HG03060 (cell line): ENCODE measurements around the gene CNOT4.

Source experiments
- ATAC-seq: cut with Tn5 transposase; IDR thresholded peaks from one replicate; pipeline ENCODE4 v1.9.1; 2021; ENCODE audit warnings: low read depth, moderate number of reproducible peaks; ENCODE audit not compliant: unreplicated experiment

Gene CNOT4

DNA sequence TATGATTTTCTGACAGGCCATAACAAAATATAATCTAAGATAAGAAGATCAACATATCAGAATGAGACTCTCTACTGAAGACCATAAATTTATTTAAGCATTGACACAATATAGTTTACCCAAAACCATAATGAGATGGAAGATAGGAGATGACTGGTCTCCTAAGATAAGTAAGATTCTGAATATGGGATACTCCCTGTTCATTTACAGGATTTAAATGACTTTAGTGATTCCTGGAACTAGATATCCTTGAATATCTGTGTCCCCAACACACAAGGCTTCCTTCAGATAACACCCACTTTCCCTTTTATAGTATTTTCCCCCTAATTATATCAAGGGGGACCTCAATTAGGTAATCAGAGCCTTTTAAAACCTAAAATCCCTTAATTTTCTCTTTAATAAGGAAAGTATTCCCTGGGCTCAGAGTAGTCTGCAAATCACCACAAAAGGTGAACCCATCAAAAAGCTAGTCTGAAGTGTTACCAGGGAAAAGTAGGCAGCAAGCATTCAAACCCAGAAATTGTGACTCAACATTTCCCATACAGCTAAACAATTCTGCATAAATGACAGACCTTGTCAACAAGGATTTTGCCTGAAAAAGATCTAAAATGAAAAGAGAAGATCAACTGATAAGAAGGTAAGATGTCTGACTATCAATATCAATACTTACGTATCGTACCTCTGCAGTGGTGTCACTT is 99.9 kb downstream of the CNOT4 start:
- no peak for ATAC-seq

DNA sequence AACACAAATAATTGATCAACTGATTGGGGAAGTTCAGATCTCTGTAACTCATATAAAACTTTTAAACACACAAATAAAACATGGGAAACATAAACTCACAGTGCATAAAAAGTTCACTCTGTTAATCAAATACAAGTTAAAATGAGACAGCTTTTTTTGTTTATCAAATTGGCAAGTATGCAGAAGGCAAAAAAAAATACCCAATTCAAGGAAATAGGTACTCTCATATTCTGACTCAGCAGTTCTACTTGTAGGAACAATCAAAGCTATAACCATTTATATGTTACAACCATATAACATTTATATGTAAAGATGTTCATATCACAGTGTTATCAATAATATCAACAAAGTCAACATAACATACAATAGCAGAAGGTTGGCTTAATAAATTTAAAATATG is 102.0 kb downstream of the CNOT4 start:
- ATAC-seq: no peak

DNA sequence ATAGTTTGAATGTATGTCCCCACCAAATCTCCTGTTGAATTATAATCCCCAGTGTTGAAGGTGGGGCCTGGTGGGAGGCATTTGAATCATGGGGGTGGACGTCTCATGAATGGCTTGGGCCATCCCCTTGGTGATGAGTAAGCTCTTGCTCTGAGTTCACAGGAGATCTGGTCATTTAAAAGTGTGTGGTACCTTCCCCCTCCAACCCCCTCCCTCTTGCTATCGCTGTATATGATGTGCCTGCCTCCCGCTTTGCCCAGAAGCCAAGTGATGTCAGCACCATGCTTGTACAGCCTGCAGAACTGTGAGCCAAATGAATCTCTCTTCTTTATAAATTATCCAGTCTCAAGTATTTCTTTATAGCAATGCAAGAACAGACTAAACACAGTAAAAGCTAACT is 103.0 kb downstream of the CNOT4 start:
- ATAC-seq: no peak

DNA sequence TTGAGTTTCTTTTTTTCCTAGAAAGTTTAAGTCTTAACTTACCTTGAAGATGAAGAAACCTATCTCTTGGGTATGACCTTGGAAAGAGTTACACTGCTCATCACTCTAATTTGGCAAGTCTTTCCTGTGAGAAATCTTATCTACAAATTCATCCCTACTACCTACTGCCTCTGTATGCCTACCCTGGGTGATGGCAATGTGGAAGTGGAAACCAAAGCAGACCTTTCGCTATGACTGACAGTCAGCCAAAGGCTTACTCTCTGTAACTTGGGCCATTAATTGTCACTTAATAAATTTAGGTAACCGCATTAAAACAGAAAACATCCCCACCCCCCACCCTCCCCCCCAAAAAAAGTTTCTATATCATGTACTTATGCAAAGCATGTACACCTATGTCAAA is 103.9 kb downstream of the CNOT4 start:
- ATAC-seq: no peak

DNA sequence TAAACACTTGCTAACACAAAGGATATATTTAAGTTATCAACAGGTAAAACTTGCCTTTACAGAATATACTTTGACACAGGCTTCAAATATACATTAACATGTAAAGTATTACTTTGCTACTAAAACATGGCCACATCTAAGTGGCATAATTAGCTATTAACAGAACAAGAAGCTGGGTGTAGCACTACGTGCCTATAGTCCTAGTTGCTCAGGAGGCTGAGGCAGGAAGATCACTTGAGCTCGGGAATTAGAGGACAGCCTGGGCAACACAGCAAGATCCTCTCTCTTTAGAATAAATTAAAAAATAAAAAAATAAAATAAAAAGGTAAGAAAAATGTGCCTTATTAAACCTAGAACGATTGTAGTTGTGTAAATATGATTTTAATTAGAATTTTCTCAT is 106.6 kb downstream of the CNOT4 start:
- ATAC-seq: no peak

- ATAC-seq: no peak
These were observed 112.2 kb downstream of the CNOT4 start for GRCh38 chr7:135397689-135398088.

- no peak for ATAC-seq
These were observed 117.2 kb downstream of the CNOT4 start for GRCh38 chr7:135392701-135393100.

GRCh38 chr7:135391514-135391913 is 118.4 kb downstream of the CNOT4 start:
- no peak for ATAC-seq

GRCh38 chr7:135390829-135391228 is 119.1 kb downstream of the CNOT4 start:
- no peak for ATAC-seq

DNA sequence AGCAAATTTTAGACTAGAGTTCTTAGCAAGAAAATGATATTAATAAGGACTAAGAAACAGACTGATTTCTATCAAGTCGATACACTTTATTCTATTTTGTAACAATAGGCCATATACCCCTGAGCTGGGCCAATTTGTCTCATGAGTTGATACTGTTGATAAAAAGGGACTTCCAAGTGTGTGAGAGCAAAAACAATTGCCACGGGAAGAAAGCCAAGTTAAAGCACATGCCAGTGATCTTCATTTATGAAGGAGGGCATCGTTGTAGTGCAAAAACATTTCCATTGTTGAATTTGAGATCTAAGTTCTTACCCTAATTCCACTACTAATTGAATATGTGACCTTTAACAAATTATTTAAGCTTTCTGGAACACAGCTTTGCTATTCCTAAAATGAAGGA is 119.9 kb downstream of the CNOT4 start:
- ATAC-seq: no peak

GRCh38 chr7:135388616-135389015 is 121.3 kb downstream of the CNOT4 start:
- no peak for ATAC-seq

DNA sequence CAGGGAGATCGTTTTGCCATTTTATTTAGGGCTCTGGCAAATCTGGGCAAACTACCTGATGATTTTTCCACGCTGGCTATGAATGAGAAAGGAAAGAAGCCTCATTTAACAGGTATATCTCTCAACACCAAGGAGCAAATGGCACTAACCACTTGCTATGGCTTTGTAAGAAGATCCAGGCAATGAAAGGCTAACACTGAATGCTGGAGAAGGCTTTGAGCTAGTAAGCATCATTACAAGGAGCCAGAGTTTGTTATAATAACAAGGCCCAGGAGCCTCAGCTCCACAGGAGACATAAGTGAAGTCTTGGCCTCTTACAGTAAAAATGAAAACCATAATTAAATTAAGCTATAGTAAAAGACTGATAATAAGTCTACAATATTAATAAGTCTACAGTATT is 123.1 kb downstream of the CNOT4 start:
- no peak for ATAC-seq

- ATAC-seq: no peak
These were observed 123.7 kb downstream of the CNOT4 start for GRCh38 chr7:135386181-135386580.

- no peak for ATAC-seq
These were observed 124.7 kb downstream of the CNOT4 start for GRCh38 chr7:135385209-135385608.

DNA sequence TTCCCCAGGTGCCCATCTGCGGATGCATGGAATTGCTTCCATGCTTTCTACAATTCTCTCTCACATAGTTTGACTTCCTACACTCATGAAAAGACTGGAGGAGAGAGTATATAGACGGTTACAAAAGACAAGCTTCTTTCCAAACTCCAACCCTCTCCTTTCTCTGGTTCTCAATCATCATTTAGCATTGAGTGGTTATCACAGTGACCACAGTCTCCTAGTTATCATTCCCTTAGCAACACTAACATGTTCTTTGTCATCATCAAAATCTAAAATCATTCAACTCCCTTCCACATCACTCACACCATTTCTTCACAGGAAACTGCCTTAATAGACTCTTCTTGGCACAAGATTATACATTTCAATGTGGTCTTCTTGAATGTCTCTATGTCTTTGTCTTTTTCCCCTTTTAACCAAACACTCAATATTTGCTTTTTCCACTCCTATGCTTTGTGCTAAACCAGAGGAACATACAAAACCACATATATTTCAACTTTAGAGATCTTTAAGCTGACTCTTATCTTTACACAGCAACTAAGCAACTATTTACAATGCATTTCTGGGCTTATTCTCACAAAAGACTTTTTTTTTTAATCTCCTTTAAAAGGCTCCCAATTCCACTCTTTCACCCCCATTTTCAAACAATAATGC is 126.3 kb downstream of the CNOT4 start:
- no peak for ATAC-seq

DNA sequence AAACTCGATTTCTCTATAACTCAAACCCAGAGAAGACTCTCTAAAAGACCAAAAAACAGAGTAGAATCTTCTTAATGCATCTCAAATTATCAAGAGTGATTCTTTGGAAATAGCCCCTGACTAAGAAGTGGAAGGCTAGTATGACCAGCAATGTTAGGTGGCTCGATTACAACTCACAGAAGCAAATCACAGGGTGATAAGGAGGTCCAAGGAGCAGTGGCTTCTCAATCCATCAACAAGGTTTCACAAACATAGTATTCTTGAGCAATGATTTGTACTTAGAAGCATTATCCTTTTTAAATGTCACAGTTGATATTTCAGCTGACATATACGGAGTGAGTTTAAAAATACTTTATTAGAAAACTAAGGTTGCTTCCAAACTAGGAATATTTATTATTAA is 127.7 kb downstream of the CNOT4 start:
- no peak for ATAC-seq

GRCh38 chr7:135381369-135381768 is 128.5 kb downstream of the CNOT4 start:
- no peak for ATAC-seq

DNA sequence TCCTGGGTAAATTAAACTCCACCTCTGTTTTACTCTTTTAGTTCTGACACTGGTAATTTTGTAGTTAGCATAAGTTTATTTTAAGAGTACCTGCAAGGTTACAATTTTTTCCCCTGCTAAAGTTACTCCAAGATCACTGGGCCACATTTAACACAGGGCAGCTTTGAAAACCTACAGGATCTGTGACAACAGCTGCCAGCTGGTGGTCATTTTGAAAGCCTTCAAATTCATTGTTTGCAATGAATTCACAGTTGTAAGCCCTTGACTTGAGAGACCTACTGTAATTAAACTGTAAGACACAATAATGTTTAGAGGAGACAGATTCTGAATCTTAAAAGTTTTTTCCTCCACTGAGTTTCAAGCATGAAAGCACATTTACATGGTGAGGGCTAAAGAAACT is 129.6 kb downstream of the CNOT4 start:
- ATAC-seq: no peak

DNA sequence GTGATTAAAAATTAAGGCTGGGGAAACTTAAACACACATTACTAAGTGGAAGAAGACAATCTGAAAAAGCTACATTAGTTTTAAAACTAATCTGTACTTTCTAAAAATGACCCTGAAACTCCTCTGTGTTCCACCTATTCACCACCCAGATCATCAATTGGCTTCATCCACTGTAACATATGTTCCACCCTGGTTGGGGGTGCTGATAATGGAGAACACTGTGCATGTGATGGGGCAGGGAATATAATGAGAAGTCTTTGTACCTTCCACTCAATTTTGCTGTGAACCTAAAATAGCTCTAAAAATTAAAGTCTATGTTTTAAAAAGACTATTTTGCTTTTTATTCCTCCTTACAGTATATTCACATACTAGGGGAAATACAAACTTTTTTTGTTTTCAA is 132.7 kb downstream of the CNOT4 start:
- no peak for ATAC-seq

- no peak for ATAC-seq
These were observed 133.8 kb downstream of the CNOT4 start for GRCh38 chr7:135375908-135376699.

GRCh38 chr7:135374736-135375135 is 135.2 kb downstream of the CNOT4 start:
- ATAC-seq: no peak

GRCh38 chr7:135372222-135372621 is 137.7 kb downstream of the CNOT4 start:
- no peak for ATAC-seq
